Heart right ventricle (tissue), 16 donors: ENCODE data around the gene RAD51B. TPM values are rescaled to one million over a fixed set of nuclear protein-coding genes. Genes with fewer than 3 reads are reported as not detected.

Source experiments
- ATAC-seq, 8 donors: fragments of 200-7000 bp; cut with Tn5 transposase; one replicate each; pipeline ENCODE4 v1.9.1; 2020; ENCODE audit warnings: mild to moderate bottlenecking in 8 of 8, moderate library complexity in 8 of 8, moderate number of reproducible peaks in 1 of 8
- DNase-seq, 2 donors: peaks; one replicate each; pipeline ENCODE4 v3.0.0-alpha.2; 2020
- H3K27ac ChIP-seq, 10 donors: fragments of 200-600 bp; sonication (generic) in 2 of 10; one replicate each; pipeline versions ENCODE4 v1.5.0 to v1.8.0; 2020 to 2022; ENCODE audit warnings: mild to moderate bottlenecking in 3 of 10
- H3K27me3 ChIP-seq, 7 donors: fragments of 200-600 bp; one replicate each; pipeline ENCODE4 v1.8.0; 2021 to 2022; ENCODE audit warnings: mild to moderate bottlenecking in 2 of 7
- H3K36me3 ChIP-seq, 9 donors: fragments of 200-600 bp; sonication (generic) in 1 of 9; one replicate each; pipeline versions ENCODE4 v1.5.0 to v1.8.0; 2020 to 2022; ENCODE audit warnings: mild to moderate bottlenecking in 2 of 9
- H3K4me1 ChIP-seq, 9 donors: fragments of 200-600 bp; sonication (generic) in 1 of 9; one replicate each; pipeline versions ENCODE4 v1.5.0 to v1.8.0; 2020 to 2022; ENCODE audit warnings: mild to moderate bottlenecking in 4 of 9
- H3K4me3 ChIP-seq, 10 donors: fragments of 200-600 bp; sonication (generic) in 2 of 10; one replicate each; pipeline versions ENCODE4 v1.5.0 to v1.8.0; 2020 to 2022; ENCODE audit warnings: mild to moderate bottlenecking in 7 of 10, moderate library complexity in 2 of 10
- H3K9me3 ChIP-seq, 11 donors: fragments of 200-600 bp in 10 of 11; sonication (generic) in 2 of 11; one replicate each; pipeline versions ENCODE4 v1.5.0 to v1.8.0; 2013 to 2022; ENCODE audit warnings: mild to moderate bottlenecking in 2 of 11, control low read depth in 1 of 11, moderate library complexity in 1 of 11
- CTCF ChIP-seq, 9 donors: fragments of 200-600 bp; sonication (generic) in 2 of 9; IDR thresholded peaks; one replicate each; pipeline versions ENCODE4 v1.5.0 to v1.8.0; 2021 to 2022; ENCODE audit warnings: antibody characterized with exemption in 9 of 9, mild to moderate bottlenecking in 5 of 9, moderate library complexity in 1 of 9
- WGBS, 2 donors: extraction: QIAGEN DNeasy Blood & Tissue Kit; methylation state at CpG; one replicate each; pipeline ENCODE4 v1.1.7; 2013; ENCODE audit warnings: inconsistent platforms in 1 of 2; 5-methylcytosine and 5-hydroxymethylcytosine counted together
- intact Hi-C, 10 donors: fragments of 100-400 bp; cut with DNase I; formaldehyde crosslinking; loops; one replicate each; pipeline versions ENCODE4 v1.11.1 to v1.14.2; 2022
- polyA plus RNA-seq, 2 donors: library from polyadenylated mRNA; stranded (reverse); fragments of 200-250 nt; gene quantifications; one replicate each; pipeline ENCODE4 v1.2.3, GENCODE V29; 2013
- total RNA-seq, 10 donors: library from RNA; stranded (reverse); fragmentation: NEBNext Ultra II Directional in 3 of 10; extraction: Animal tissue kit (Norgen Biotek cat#: 25700) in 3 of 10; gene quantifications; one replicate each; pipeline versions ENCODE4 v1.2.1 to v1.2.4, GENCODE V29; 2021 to 2023
- donor health status: Arrhythmogenic right ventricular cardiomyopathy.
- donor health status: ischemic (EF 13 %, LVEDD 7.1; RV severe dilation, severe dysfunction).
- donor health status: healthy with polysubstance abuse.
- donor health status: DM: no; HTN: yes; CAD: no.
- donor health status: DM: no; HTN: no; CAD: no.
- donor health status: ischemic (EF 25% LVEDD 6.9; RV normal size, moderate dysfunction).
- donor health status: ischemic (EF 25% LVEDD 5.7; RV mildly dilated, moderate dysfunction).
- donor health status: healthy.
- donor health status: DM: yes; HTN: yes; CAD: no.
- donor health status: Ischemic cardiomyopathy.
- donor health status: ischemic (EF 35%, LVEDD 5.7; RV mildly dilated, moderate dysfunction).
- donor health status: nonischemic (EF 11% LVEDD 7.7; RV severe dilation, severe dysfunction).
- donor health status: DM: yes; HTN: yes; CAD: no.
- donor health status: PGD.
- donor health status: ischemic (EF 29% LVEDD 5.4; RV normal size, mild dysfunction).
- donor health status: nonischemic (EF 23%, LVEDD 6.1; RV moderate dilation, normal function).

RAD51B gene
- total and polyA plus RNA-seq, 12 donors = 0.88 to 8.6 (median 3.5) TPM

DNA sequence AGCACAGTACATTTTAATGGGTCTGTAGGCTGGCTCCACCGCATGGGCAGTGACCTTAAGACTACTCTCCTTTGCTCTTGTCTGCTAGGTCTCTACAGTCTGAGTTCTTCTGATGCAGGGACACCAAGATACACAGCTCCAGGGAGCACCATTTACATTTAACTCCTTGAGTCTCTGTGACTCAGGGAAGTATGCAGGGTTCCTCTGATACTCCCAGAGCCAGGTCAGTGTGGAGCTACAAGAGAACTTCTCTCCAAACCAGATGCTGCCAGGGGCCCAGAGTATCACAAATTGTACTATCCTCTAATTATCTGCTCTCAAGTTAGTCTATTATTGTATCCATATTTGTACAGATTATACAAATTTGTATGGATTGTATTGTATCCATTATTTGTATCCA, 958.1 kb downstream of the RAD51B start:
- intact Hi-C loops = no loop called here
- Histone ChIP-seq H3K27ac (no peak overlapping the region), H3K27me3 (no peaks in the 10 kb centered on the region), H3K36me3 (no peaks in the 10 kb centered on the region), H3K9me3 (peaks cover 0 to 11% (median 2%) of the 10 kb centered on the region in 11 donors), H3K4me3 (no peak overlapping the region), H3K4me1 (peaks cover 9 to 71% (median 49%) of the 10 kb centered on the region in 9 donors)
- no peak for TF ChIP-seq CTCF (IDR thresholded peaks at IDR 0.05)
- ATAC-seq (no peak), DNase-seq (no peak)
- WGBS, 2 donors = 95 to 100% methylated on average over 1 of the region's 1 CpG

Other genes starting within 250 kb of the RAD51B start
- gene PIGH, start 219.5 kb upstream of the RAD51B start, total RNA-seq = 10 to 100 TPM in 6 of 10 donors, 1 to 10 TPM in 4; 9.0 to 16.8 (median 10.2) TPM
- 10 to 100 TPM; 18.1 to 23.3 TPM for gene PIGH, start 219.5 kb upstream of the RAD51B start, polyA plus RNA-seq
- 10 to 100 TPM in 1 of 10 donors, 1 to 10 TPM in 7, under 1 TPM in 2; 0.69 to 11.6 (median 1.5) TPM for gene ARG2, start 199.9 kb upstream of the RAD51B start, total RNA-seq
- 10 to 100 TPM in 1 of 2 donors, under 1 TPM in 1; 0.22 to 42.4 TPM for gene ARG2, start 199.9 kb upstream of the RAD51B start, polyA plus RNA-seq
- gene VTI1B, start 145.1 kb upstream of the RAD51B start, total RNA-seq = 100 to 1,000 TPM; 110 to 153 (median 125) TPM
- gene VTI1B, start 145.1 kb upstream of the RAD51B start, polyA plus RNA-seq = 10 to 100 TPM; 64.7 to 88.2 TPM
- 10 to 100 TPM in 9 of 10 donors, 1 to 10 TPM in 1; 9.6 to 19.8 (median 14.7) TPM for gene RDH11, start 124.0 kb upstream of the RAD51B start, total RNA-seq
- 10 to 100 TPM; 19.2 to 22.3 TPM for gene RDH11, start 124.0 kb upstream of the RAD51B start, polyA plus RNA-seq
- gene RDH12, start 117.9 kb upstream of the RAD51B start, total RNA-seq = under 1 TPM in 1 of 10 donors, not detected in 9; 0.14 TPM
- gene RDH12, start 117.9 kb upstream of the RAD51B start, polyA plus RNA-seq = not detected
- 10 to 100 TPM; 11.0 to 17.9 (median 15.4) TPM for gene ZFYVE26, start 3.2 kb upstream of the RAD51B start, total RNA-seq
- 1 to 10 TPM; 2.8 to 5.6 TPM for gene ZFYVE26, start 3.2 kb upstream of the RAD51B start, polyA plus RNA-seq